Endothelial cell (in vitro differentiated cells): Measurements from ENCODE around the gene CELA3B. TPM values are rescaled to one million over a fixed set of nuclear protein-coding genes. Genes with fewer than 3 reads are reported as not detected.
A peak's percentile ranks its signal among the peaks of the same experiment; 100 is the strongest.
"Not testable (repeated sequence)": the region's sequence is repeated elsewhere in the genome, so short reads cannot be mapped to it uniquely, and the experiment has no call there.

ENCODE experiments used
- DNase-seq: peaks from one replicate; pipeline ENCODE4 v3.0.0; 2021; ENCODE audit warnings: low spot score
- H3K27ac Mint-ChIP-seq: one replicate; pipeline ENCODE4 v1.8.0; 2021; ENCODE audit warnings: mixed read lengths, inconsistent platforms; ENCODE audit not compliant: unreplicated experiment
- H3K27me3 Mint-ChIP-seq: one replicate; pipeline ENCODE4 v1.8.0; 2021; ENCODE audit warnings: mild to moderate bottlenecking, moderate library complexity, mixed read lengths, inconsistent platforms; ENCODE audit not compliant: unreplicated experiment
- H3K36me3 Mint-ChIP-seq: one replicate; pipeline ENCODE4 v1.8.0; 2021; ENCODE audit warnings: mild to moderate bottlenecking, low read depth, mixed read lengths, inconsistent platforms; ENCODE audit not compliant: unreplicated experiment
- H3K4me1 Mint-ChIP-seq: one replicate; pipeline ENCODE4 v1.8.0; 2021; ENCODE audit warnings: mild to moderate bottlenecking, mixed read lengths, inconsistent platforms; ENCODE audit not compliant: unreplicated experiment
- H3K4me3 Mint-ChIP-seq: one replicate; pipeline ENCODE4 v1.8.0; 2021; ENCODE audit warnings: mild to moderate bottlenecking, mixed read lengths, inconsistent platforms; ENCODE audit not compliant: unreplicated experiment
- H3K9me3 Mint-ChIP-seq: one replicate; pipeline ENCODE4 v1.8.0; 2021; ENCODE audit warnings: mixed read lengths, inconsistent platforms; ENCODE audit not compliant: unreplicated experiment
- CTCF ChIP-seq: fragments of 200-600 bp; sonication (generic); IDR thresholded peaks from one replicate; pipeline ENCODE4 v1.5.0; 2021; ENCODE audit warnings: antibody characterized with exemption; ENCODE audit not compliant: unreplicated experiment
- total RNA-seq: library from RNA; stranded (reverse); fragmentation: NEBNext Ultra II Directional; extraction: Animal tissue kit (Norgen Biotek cat#: 25700); gene quantifications from one replicate; pipeline ENCODE4 v1.2.1, GENCODE V29; 2021; ENCODE audit not compliant: unreplicated experiment

Gene CELA3B
- total RNA-seq, 1 donor from 2014 or later, result not detected

GRCh38 chr1:21961337-21961736 lies 15.5 kb upstream of the CELA3B start:
- Mint-ChIP-seq H3K4me3 (no peak overlapping the region), H3K27ac (no peak overlapping the region)

GRCh38 chr1:21961799-21962198 lies 15.0 kb upstream of the CELA3B start:
- TF ChIP-seq CTCF, result no peak
- Mint-ChIP-seq H3K4me3 (no peak overlapping the region), H3K4me1 (peaks cover 40% of the 10 kb centered on the region), H3K27ac (no peak overlapping the region), H3K36me3 (no peaks in the 10 kb centered on the region), H3K9me3 (no peaks in the 10 kb centered on the region), H3K27me3 (peaks cover 6% of the 10 kb centered on the region)
- DNase-seq, result no peak

More at GRCh38 chr1:21961337-21961736, 15.5 kb upstream of the CELA3B start:
- no peak for DNase-seq
- Mint-ChIP-seq H3K9me3 (no peaks in the 10 kb centered on the region), H3K4me1 (peaks cover 45% of the 10 kb centered on the region), H3K36me3 (no peaks in the 10 kb centered on the region), H3K27me3 (peaks cover 6% of the 10 kb centered on the region)
- no peak for TF ChIP-seq CTCF

GRCh38 chr1:21963477-21964217 lies 13.2 kb upstream of the CELA3B start:
- H3K36me3 Mint-ChIP-seq, result no peaks in the 10 kb centered on the region
- H3K4me3 Mint-ChIP-seq, result no peak overlapping the region
- no peaks in the 10 kb centered on the region for H3K27me3 Mint-ChIP-seq
- peak; percentile 87 for DNase-seq
- TF ChIP-seq CTCF, result peak; percentile 95
- no peaks in the 10 kb centered on the region for H3K9me3 Mint-ChIP-seq
- H3K27ac Mint-ChIP-seq, result peak overlapping the region; percentile 85
- H3K4me1 Mint-ChIP-seq, result peaks cover 25% of the 10 kb centered on the region

GRCh38 chr1:21966247-21967000 lies 10.4 kb upstream of the CELA3B start:
- no peaks in the 10 kb centered on the region for H3K36me3 Mint-ChIP-seq
- H3K27me3 Mint-ChIP-seq, result no peaks in the 10 kb centered on the region

GRCh38 chr1:21967216-21967615 lies 9.6 kb upstream of the CELA3B start:
- H3K27me3 Mint-ChIP-seq, H3K4me3 Mint-ChIP-seq, H3K36me3 Mint-ChIP-seq, H3K27ac Mint-ChIP-seq, DNase-seq, H3K9me3 Mint-ChIP-seq: not testable (repeated sequence)
- H3K4me1 Mint-ChIP-seq, result peaks cover 26% of the 10 kb centered on the region

More at GRCh38 chr1:21966247-21967000, 10.4 kb upstream of the CELA3B start:
- peaks cover 28% of the 10 kb centered on the region for H3K4me1 Mint-ChIP-seq
- no peaks in the 10 kb centered on the region for H3K9me3 Mint-ChIP-seq
- no peak for TF ChIP-seq CTCF
- DNase-seq, result no peak
- no peak overlapping the region for H3K4me3 Mint-ChIP-seq
- no peak overlapping the region for H3K27ac Mint-ChIP-seq

GRCh38 chr1:21969066-21969465 lies 7.8 kb upstream of the CELA3B start:
- Mint-ChIP-seq H3K27ac (peak overlapping the region; percentile 6), H3K4me1 (peaks cover 20% of the 10 kb centered on the region)
- not testable (repeated sequence) for DNase-seq, H3K27me3 Mint-ChIP-seq, H3K36me3 Mint-ChIP-seq, H3K9me3 Mint-ChIP-seq, H3K4me3 Mint-ChIP-seq

GRCh38 chr1:21970523-21970922 lies 6.3 kb upstream of the CELA3B start:
- H3K36me3 Mint-ChIP-seq, DNase-seq, H3K27ac Mint-ChIP-seq, H3K4me3 Mint-ChIP-seq, H3K9me3 Mint-ChIP-seq, H3K27me3 Mint-ChIP-seq: not testable (repeated sequence)
- H3K4me1 Mint-ChIP-seq, result peaks cover 23% of the 10 kb centered on the region

- H3K27ac Mint-ChIP-seq, H3K9me3 Mint-ChIP-seq, DNase-seq, H3K36me3 Mint-ChIP-seq, H3K27me3 Mint-ChIP-seq, H3K4me3 Mint-ChIP-seq: not testable (repeated sequence)
- peaks cover 23% of the 10 kb centered on the region for H3K4me1 Mint-ChIP-seq
Observed at GRCh38 chr1:21972973-21973441, 3.8 kb upstream of the CELA3B start.
